ENCODE data around the gene BRAF.
"Not testable (repeated sequence)": the region's sequence is repeated elsewhere in the genome, so short reads cannot be mapped to it uniquely, and the experiment has no call there.

Gene BRAF

GRCh38 chr7:140876519-140877248 lies 48.0 kb downstream of the BRAF start:
- no peak for DNase-seq

- DNase-seq, result no peak
Observed at GRCh38 chr7:140873434-140873833, 51.3 kb downstream of the BRAF start.

- DNase-seq, result peak; percentile 19
Observed at GRCh38 chr7:140870003-140870402, 54.7 kb downstream of the BRAF start.

DNA sequence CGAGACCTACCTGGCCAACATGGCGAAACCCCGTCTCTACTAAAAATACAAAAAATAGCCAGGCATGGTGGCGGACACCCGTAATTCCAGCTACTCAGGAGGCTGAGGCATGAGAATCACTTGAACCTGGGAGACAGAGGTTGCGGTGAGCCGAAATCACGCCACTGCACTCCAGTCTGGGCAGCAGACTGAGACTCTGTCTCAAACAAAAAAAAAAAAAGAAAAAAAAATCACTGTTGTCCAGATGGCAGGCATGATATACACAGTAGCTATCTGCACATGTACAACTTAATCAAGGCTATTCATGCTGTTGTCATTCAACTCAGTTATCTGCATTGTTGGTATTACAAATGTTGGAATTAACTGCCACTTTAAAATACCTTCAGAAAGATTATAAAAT lies 55.3 kb downstream of the BRAF start:
- DNase-seq, result peak; percentile 63

DNA sequence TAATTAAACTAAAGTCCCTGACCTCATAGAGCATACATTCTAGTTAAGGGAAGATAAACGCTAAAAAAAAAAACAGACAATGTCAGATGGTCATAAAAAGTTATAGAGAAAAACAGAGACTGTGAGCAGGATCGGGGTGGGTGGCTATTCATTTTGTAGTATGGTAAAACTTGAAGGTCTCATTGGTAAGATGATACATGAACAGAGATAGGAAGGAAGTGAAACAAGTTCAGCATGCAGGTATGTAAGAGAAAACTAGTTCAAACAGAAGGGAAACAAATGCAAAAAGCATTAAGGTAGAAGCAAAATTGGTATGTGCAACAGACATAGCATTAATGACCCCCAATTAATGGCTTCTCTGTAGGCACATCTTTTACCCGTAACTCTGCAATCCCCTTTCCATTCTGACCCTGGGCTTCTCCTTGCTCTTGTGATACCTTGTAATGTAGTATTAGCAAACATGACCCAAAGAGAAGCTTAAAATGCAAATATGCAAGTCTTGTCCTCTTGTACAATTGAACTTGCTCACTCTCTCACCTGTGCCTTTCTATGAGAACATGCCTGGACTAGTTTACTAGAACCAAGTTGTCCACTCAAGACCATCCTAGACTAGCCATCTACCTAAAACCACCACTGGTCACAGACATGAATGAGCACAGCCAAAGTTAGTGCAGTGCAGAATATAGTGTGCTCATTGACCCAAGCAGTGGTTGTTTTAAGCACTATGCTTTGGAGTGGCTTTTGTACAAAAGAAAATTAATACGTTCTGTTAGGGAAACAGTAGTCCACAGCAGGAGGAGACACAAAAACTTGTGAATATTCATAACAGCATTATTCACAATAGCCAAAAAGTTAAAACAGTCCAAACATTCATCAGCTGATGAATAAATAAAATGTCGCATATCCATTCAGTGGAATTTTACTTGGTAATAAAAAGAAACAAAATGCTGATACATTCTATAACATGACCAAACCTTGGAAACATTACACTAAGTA lies 57.0 kb downstream of the BRAF start:
- no peak for DNase-seq

DNA sequence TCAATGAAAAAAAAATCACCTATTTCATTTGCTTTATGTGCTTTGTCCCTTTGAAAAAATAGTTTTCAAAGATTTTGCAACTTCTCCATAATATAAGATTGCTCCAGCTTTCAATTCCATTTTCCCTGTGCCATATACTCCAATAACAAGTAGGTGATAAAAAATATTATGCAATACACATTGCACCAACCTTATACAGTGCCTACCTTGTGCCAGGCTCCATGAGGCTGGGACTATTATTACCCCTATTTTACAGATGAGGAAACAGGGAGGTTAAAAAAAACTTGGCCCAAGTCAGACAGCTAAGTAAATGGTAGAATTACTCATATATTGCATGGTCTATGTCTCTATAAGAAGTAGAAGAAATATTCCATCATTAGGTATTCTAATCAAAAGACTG lies 57.8 kb downstream of the BRAF start:
- DNase-seq, result no peak

DNA sequence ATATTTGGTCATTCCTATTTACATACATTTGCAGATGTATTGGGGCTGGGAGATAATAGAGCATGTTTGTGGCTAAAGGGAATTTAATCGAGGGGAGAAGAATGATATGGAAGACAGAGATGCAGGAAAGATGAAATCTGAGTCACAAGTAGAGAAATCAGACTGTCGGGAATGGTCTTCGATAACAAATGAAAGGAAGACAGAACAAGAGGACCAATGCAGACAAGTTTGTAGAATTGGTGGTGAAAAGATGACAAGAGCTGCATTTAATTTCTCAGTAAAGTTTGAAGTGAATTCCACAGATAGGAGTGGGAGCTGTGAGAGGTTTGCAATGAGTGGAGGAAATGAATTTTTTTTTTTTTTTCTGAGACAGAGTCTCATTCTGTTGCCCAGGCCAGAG lies 60.0 kb downstream of the BRAF start:
- DNase-seq, result no peak

- DNase-seq, result peak; percentile 5
Observed at GRCh38 chr7:140863867-140864266, 60.9 kb downstream of the BRAF start.

DNA sequence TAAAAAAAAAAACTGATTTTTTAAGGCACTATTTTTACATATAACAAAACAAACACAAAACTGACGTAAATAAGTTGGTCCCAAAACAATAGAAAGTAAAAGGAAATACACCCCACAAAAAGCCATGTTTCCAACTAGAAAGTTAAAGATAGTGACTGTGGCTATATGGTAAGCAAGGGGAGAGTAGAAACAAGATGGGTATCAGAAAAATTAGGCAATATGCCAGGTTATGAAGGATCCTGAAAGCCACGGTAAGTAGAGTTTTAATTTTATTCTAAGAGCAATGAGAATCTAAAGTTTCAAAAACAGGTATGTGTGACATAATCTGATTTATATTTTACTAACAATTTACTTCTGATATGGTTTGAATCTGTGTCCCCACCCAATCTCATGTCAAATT lies 61.5 kb downstream of the BRAF start:
- DNase-seq, result no peak

- DNase-seq, result no peak
Observed at GRCh38 chr7:140857048-140857447, 67.7 kb downstream of the BRAF start.

DNA sequence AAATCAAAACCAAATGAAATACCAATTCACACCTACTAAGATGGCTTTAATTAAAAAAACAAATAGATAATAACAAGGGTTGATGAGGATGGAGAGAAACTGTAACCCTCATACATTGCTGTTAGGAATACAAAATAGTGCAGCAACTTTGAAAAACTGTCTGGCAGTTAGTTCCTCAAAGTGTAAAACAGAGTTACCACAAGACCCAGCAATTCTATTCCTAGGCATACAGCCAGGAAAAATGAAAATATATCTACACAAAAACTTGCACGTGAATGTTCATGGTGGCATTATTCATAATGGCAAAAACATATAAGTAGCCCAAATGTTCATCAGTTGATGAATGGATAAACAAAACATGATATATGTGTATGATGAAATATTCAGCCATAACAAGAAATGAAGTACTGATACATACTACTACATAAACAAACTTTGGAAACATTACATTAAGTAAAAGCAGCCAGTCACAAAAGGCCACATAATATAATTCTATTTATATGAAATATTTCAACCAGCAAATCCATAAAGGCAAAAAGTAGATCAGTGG lies 83.5 kb downstream of the BRAF start:
- no peak for DNase-seq

- DNase-seq, result no peak
Observed at GRCh38 chr7:140831724-140832123, 93.0 kb downstream of the BRAF start.

DNA sequence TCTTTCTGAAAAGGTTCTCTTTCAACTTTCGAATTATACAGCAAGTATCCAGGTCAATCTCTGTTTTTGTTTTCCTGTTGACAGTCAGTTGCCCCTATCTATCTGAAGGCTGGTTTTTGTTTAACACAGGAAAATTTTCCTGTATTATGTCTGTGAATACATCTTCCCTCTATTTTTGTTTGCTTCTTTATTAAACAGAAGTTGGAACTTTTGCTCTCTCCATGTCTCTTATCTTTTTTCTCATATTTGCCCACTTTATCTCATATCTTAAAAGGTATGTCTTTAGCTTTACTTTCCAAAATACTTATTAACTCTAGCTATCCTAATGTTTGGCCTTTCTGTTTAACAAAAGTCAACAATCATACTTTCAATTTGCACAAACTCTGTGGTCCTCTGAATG lies 95.0 kb downstream of the BRAF start:
- no peak for DNase-seq

DNA sequence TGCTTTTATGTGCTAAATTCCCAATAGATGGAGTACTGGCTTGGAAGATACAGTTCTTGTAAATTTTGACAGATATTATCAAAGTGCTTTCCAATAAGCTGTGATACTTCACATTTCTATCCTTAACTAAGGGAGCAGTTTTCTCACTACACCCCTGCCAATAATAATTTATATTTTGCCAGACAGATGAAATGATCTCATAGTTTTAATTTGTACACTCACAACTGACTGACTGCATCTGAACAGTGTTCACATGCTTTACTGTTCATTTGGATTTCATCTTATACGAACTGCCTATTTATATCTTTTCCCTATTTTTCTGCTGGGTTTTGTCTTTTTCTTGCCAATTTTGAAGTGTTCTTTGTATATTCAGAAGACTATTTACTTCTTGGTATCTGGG lies 96.0 kb downstream of the BRAF start:
- no peak for DNase-seq

GRCh38 chr7:140817383-140817782 lies 107.3 kb downstream of the BRAF start:
- not testable (repeated sequence) for DNase-seq

DNA sequence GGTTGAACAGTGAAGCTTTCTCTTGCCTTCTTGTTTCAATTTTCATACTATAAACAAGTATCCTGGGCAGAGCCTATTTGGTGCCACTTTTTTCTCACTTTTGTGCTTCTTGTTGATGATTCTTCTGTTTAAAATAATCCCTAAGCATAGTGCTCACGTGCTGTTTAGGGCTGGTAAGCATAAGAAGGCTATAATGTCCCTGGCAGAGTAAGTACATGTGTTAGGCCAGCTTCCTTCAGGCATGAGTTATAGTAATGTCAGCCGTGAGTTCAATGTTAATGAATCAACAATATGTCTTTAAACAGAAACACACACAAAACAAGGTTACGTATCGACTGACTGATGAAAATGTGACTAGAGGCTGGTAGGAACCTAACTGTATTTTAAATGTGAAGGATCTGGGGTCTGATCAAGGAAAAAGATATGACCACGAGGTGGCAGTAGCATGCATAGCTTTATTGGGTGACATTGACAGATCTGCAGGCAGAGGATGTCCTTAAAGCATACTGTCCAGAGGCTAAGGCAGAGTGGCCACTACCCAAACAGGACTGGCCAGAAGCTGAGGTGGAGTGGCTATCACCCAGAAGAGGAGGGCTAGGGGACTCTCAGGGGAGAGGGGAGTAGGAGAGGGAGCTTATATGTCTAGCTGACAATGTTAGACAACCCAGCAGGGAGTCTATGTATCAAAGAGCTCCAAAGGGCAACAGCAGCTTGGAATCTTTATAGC lies 113.7 kb downstream of the BRAF start:
- peak; percentile 64 for DNase-seq

DNA sequence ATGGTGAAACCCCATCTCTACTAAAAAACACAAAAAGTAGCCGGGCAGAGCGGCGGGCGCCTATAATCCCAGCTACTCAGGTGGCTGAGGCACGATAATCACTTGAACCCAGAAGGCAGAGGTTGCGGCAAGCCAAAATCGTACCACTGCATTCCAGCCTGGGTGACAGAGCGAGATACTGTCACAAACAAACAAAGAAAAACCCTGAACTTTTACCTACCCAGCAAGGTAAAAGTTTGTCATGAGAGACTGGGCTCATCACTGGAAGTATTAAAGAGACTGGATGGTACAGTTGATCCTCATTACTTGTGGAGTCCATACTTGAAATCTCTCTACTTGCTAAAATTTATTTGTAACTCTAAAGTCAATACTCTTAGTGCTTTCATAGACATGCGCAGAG lies 114.3 kb downstream of the BRAF start:
- no peak for DNase-seq

DNA sequence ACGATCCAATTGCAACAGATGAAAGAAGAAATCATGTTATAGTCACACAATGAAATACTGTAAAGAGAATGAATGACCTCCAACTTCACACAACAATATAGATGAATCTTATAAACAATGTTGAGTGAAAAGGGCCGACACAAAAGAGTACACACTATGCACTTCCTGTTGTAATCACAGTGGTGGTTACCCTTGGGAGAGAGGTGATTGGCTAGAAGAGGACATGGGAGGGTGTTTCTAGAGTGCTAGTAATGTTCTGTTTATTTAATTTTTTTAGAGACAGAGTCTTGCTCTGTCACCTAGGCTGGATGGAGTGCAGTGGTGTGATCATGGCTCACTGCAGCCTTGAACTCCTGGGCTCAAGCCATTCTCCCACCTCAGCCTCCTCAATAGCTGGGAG lies 145.8 kb downstream of the BRAF start:
- no peak for DNase-seq

GRCh38 chr7:140778568-140778967 lies 146.2 kb downstream of the BRAF start:
- DNase-seq, result no peak

DNA sequence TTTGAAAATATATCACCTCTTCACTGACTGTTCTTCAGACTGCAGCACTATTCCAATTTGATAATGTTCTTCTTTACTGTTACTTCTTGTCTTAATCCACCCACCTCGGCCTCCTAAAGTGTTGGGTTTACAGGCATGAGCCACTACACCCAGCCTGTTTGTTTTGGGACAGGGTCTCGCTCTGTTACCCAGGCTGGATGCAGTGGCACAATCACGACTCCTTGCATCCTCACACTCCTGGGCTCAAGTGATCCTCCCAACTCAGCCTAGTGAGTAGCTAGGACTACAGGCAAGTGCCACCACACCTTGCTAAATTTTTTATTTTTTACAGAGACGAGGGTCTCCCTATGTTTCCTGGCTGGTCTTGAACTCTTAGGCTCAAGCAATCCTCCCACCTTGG lies 150.4 kb downstream of the BRAF start:
- DNase-seq, result no peak

- DNase-seq, result no peak
Observed at GRCh38 chr7:140773104-140773503, 151.6 kb downstream of the BRAF start.

DNA sequence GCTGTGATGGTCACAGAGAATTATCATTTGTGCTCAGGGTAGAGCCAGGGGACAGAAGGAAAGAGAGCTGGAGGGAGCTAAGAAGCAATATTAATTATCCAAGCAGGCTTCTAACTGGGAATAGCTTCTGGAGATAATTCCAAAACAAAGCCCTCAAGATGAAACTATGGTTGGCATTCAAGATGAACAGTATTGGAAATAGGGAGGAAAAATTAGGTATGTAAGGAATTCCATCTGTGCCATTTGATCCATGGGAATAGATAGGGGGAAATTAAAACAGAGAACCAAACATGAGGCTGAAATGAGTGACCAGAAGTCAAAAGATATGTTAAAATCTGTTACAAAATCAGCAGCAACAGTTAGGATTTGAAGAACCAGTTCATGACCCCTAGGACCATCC lies 152.9 kb downstream of the BRAF start:
- DNase-seq, result no peak

GRCh38 chr7:140769852-140770251 lies 154.9 kb downstream of the BRAF start:
- no peak for DNase-seq

Data from NCI-H2171 treated with DMSO at 0.1 percent for 48 hours (cell line).